DND-41 (cell line): ENCODE measurements around the gene CKAP4.

Experiments
- ATAC-seq: fragments of 200-7000 bp; cut with Tn5 transposase; 3 replicates; pipeline ENCODE4 v1.9.1; 2021; ENCODE audit warnings: low read depth; ENCODE audit not compliant: insufficient read depth
- DNase-seq: peaks from one replicate; pipeline ENCODE4 v3.0.0-alpha.2; 2020
- H2AFZ ChIP-seq: 2 replicates; pipeline ENCODE4 v1.6.0; 2012; ENCODE audit warnings: low read depth, low read length
- H3K27ac ChIP-seq: 2 replicates; pipeline ENCODE4 v1.5.1; 2012; ENCODE audit warnings: low read length, inconsistent platforms
- H3K27me3 ChIP-seq: fragments of 200-600 bp; sonication (generic); 2 replicates; pipeline ENCODE4 v1.6.0; 2012; ENCODE audit warnings: low read length, mild to moderate bottlenecking, inconsistent platforms; ENCODE audit not compliant: insufficient read depth, poor library complexity
- H3K36me3 ChIP-seq: 2 replicates; pipeline ENCODE4 v1.5.1; 2012; ENCODE audit warnings: low read length, inconsistent platforms; ENCODE audit not compliant: insufficient read depth
- H3K4me1 ChIP-seq: 2 replicates; pipeline ENCODE4 v1.5.1; 2012; ENCODE audit warnings: mild to moderate bottlenecking, low read length; ENCODE audit not compliant: insufficient read depth
- H3K4me2 ChIP-seq: 2 replicates; pipeline ENCODE4 v1.6.0; 2012; ENCODE audit warnings: mild to moderate bottlenecking, moderate library complexity, low read length, inconsistent platforms; ENCODE audit not compliant: insufficient read depth
- H3K4me3 ChIP-seq, 2 experiments: fragments of 200-600 bp in 1 of 2; shearing (Covaris generic) in 1 of 2; 2 replicates each; pipeline ENCODE4 v1.5.1; 2012 to 2016; ENCODE audit warnings: inconsistent platforms in 2 of 2, low read length in 2 of 2, mild to moderate bottlenecking in 2 of 2, low read depth in 1 of 2, moderate library complexity in 1 of 2
- H3K79me2 ChIP-seq: 2 replicates; pipeline ENCODE4 v1.6.0; 2012; ENCODE audit warnings: low read length, inconsistent platforms; ENCODE audit not compliant: insufficient read depth
- H3K9ac ChIP-seq: 2 replicates; pipeline ENCODE4 v1.6.0; 2012; ENCODE audit warnings: low read depth, mild to moderate bottlenecking, inconsistent platforms, low read length, moderate library complexity
- H3K9me3 ChIP-seq: 2 replicates; pipeline ENCODE4 v1.5.1; 2012; ENCODE audit warnings: low read length, moderate library complexity, mild to moderate bottlenecking, inconsistent platforms; ENCODE audit not compliant: insufficient read depth, severe bottlenecking
- H4K20me1 ChIP-seq: 2 replicates; pipeline ENCODE4 v1.6.0; 2012; ENCODE audit warnings: low read length; ENCODE audit not compliant: insufficient read depth
- CTCF ChIP-seq: IDR thresholded peaks from 2 replicates; pipeline ENCODE4 v1.5.1; 2012; ENCODE audit warnings: borderline replicate concordance, low read length, moderate library complexity, mild to moderate bottlenecking; ENCODE audit not compliant: poor library complexity, severe bottlenecking; ENCODE audit errors: extremely low read depth
- EZH2 ChIP-seq: IDR thresholded peaks from 3 replicates; pipeline ENCODE4 v1.6.1; 2012; ENCODE audit warnings: borderline replicate concordance, low read depth, mild to moderate bottlenecking, moderate library complexity, low read length, inconsistent platforms; ENCODE audit not compliant: severe bottlenecking

CKAP4 gene

GRCh38 chr12:106276032-106276740, 28.4 kb upstream of the CKAP4 start:
- no peak for TF ChIP-seq CTCF
- no peak for TF ChIP-seq EZH2
- H3K27ac ChIP-seq, result no peak overlapping the region
- H3K27me3 ChIP-seq, result peaks cover 4% of the 10 kb centered on the region
- H3K36me3 ChIP-seq, result no peaks in the 10 kb centered on the region
- no peak for ATAC-seq
- H3K4me2 ChIP-seq, result no peak overlapping the region
- H3K9me3 ChIP-seq, result no peaks in the 10 kb centered on the region
- no peak overlapping the region for H2AFZ ChIP-seq
- H4K20me1 ChIP-seq, result no peaks in the 10 kb centered on the region
- H3K79me2 ChIP-seq, result no peaks in the 10 kb centered on the region
- DNase-seq, result no peak
- H3K4me1 ChIP-seq, result no peaks in the 10 kb centered on the region
- H3K4me3 ChIP-seq, result no peak overlapping the region
- no peak overlapping the region for H3K9ac ChIP-seq

- H3K4me2 ChIP-seq, result no peak overlapping the region
These were observed 27.6 kb upstream of the CKAP4 start for GRCh38 chr12:106275458-106275857.

GRCh38 chr12:106274575-106275121, 26.8 kb upstream of the CKAP4 start:
- Histone ChIP-seq H3K4me3 (no peak overlapping the region), H3K36me3 (no peaks in the 10 kb centered on the region), H2AFZ (no peak overlapping the region), H3K4me1 (no peaks in the 10 kb centered on the region), H3K9me3 (no peaks in the 10 kb centered on the region), H3K27me3 (peaks cover 10% of the 10 kb centered on the region), H3K4me2 (no peak overlapping the region), H3K9ac (no peak overlapping the region), H4K20me1 (no peaks in the 10 kb centered on the region), H3K27ac (no peak overlapping the region), H3K79me2 (no peaks in the 10 kb centered on the region)
- DNase-seq (no peak), ATAC-seq (no peak)
- no peak for TF ChIP-seq EZH2
- no peak for TF ChIP-seq CTCF

More at GRCh38 chr12:106275458-106275857, 27.6 kb upstream of the CKAP4 start:
- Histone ChIP-seq H3K36me3 (no peaks in the 10 kb centered on the region), H3K79me2 (no peaks in the 10 kb centered on the region), H3K27me3 (peaks cover 4% of the 10 kb centered on the region), H3K4me1 (no peaks in the 10 kb centered on the region), H3K9ac (no peak overlapping the region), H4K20me1 (no peaks in the 10 kb centered on the region), H3K9me3 (no peaks in the 10 kb centered on the region), H3K27ac (no peak overlapping the region), H3K4me3 (no peak overlapping the region), H2AFZ (no peak overlapping the region)
- ATAC-seq, result no peak
- DNase-seq, result no peak
- TF ChIP-seq CTCF, result no peak
- no peak for TF ChIP-seq EZH2
